Chondrocyte (in vitro differentiated cells): ENCODE results near the gene HTR2B. TPM values are rescaled to one million over a fixed set of nuclear protein-coding genes. Genes with fewer than 3 reads are reported as not detected.

Experiments
- DNase-seq: peaks from one replicate; pipeline ENCODE4 v3.0.0; 2021; ENCODE audit warnings: mixed read lengths, low spot score
- H3K27ac Mint-ChIP-seq: one replicate; pipeline ENCODE4 v1.8.0; 2021; ENCODE audit warnings: mild to moderate bottlenecking, moderate library complexity, mixed read lengths; ENCODE audit not compliant: unreplicated experiment
- H3K27me3 Mint-ChIP-seq: 2 replicates; pipeline ENCODE4 v1.8.0; 2021; ENCODE audit warnings: low read depth, mixed read lengths
- H3K36me3 Mint-ChIP-seq: 2 replicates; pipeline ENCODE4 v1.8.0; 2021; ENCODE audit warnings: low read depth, mixed read lengths
- H3K4me1 Mint-ChIP-seq: 2 replicates; pipeline ENCODE4 v1.8.0; 2021; ENCODE audit warnings: low read depth, mild to moderate bottlenecking, mixed read lengths
- H3K4me3 Mint-ChIP-seq: one replicate; pipeline ENCODE4 v1.8.0; 2021; ENCODE audit warnings: mild to moderate bottlenecking, moderate library complexity, mixed read lengths; ENCODE audit not compliant: unreplicated experiment
- H3K9me3 Mint-ChIP-seq: 2 replicates; pipeline ENCODE4 v1.8.0; 2021; ENCODE audit warnings: low read depth, mixed read lengths
- CTCF ChIP-seq: fragments of 200-600 bp; sonication (generic); IDR thresholded peaks from 2 replicates; pipeline ENCODE4 v1.5.0; 2021; ENCODE audit warnings: antibody characterized with exemption, mild to moderate bottlenecking, moderate library complexity
- total RNA-seq: library from RNA; stranded (reverse); gene quantifications from 3 replicates; pipeline ENCODE4 v1.2.1, GENCODE V29; 2021

HTR2B gene
- total RNA-seq, 1 donor from 2014 or later = 0.85 TPM

- TF ChIP-seq CTCF = no peak
- Mint-ChIP-seq H3K9me3 (no peaks in the 10 kb centered on the region), H3K36me3 (no peaks in the 10 kb centered on the region), H3K27me3 (no peaks in the 10 kb centered on the region), H3K27ac (no peak overlapping the region), H3K4me3 (no peak overlapping the region), H3K4me1 (peaks cover 69% of the 10 kb centered on the region)
- DNase-seq = no peak
Measured at GRCh38 chr2:231127936-231128335, 3.1 kb upstream of the HTR2B start.

GRCh38 chr2:231127480-231127879 lies 2.6 kb upstream of the HTR2B start:
- H3K4me3 Mint-ChIP-seq = no peak overlapping the region
- H3K4me1 Mint-ChIP-seq = peaks cover 64% of the 10 kb centered on the region
- H3K27ac Mint-ChIP-seq = no peak overlapping the region

GRCh38 chr2:231126123-231126522 lies 1.3 kb upstream of the HTR2B start:
- no peak for TF ChIP-seq CTCF
- no peak overlapping the region for H3K4me3 Mint-ChIP-seq
- H3K27me3 Mint-ChIP-seq = no peaks in the 10 kb centered on the region
- DNase-seq = no peak
- H3K27ac Mint-ChIP-seq = no peak overlapping the region
- H3K4me1 Mint-ChIP-seq = peaks cover 54% of the 10 kb centered on the region
- no peaks in the 10 kb centered on the region for H3K36me3 Mint-ChIP-seq
- no peaks in the 10 kb centered on the region for H3K9me3 Mint-ChIP-seq

More at GRCh38 chr2:231127480-231127879, 2.6 kb upstream of the HTR2B start:
- Mint-ChIP-seq H3K36me3 (no peaks in the 10 kb centered on the region), H3K9me3 (no peaks in the 10 kb centered on the region), H3K27me3 (no peaks in the 10 kb centered on the region)
- DNase-seq = no peak
- no peak for TF ChIP-seq CTCF

- TF ChIP-seq CTCF = no peak
- Mint-ChIP-seq H3K9me3 (no peaks in the 10 kb centered on the region), H3K27ac (peak overlapping the region; percentile 75), H3K4me3 (peak overlapping the region; percentile 19), H3K36me3 (no peaks in the 10 kb centered on the region), H3K27me3 (no peaks in the 10 kb centered on the region), H3K4me1 (peaks cover 39% of the 10 kb centered on the region)
- DNase-seq = no peak
Measured at GRCh38 chr2:231123362-231123898, 1.4 kb downstream of the HTR2B start.

- H3K4me3 Mint-ChIP-seq = no peak overlapping the region
- no peak for DNase-seq
- no peaks in the 10 kb centered on the region for H3K36me3 Mint-ChIP-seq
- TF ChIP-seq CTCF = no peak
- no peak overlapping the region for H3K27ac Mint-ChIP-seq
- H3K4me1 Mint-ChIP-seq = peaks cover 48% of the 10 kb centered on the region
- no peaks in the 10 kb centered on the region for H3K9me3 Mint-ChIP-seq
- H3K27me3 Mint-ChIP-seq = no peaks in the 10 kb centered on the region
Measured at GRCh38 chr2:231118614-231118942, 6.3 kb downstream of the HTR2B start.
